Stimulated activated CD4-positive, alpha-beta T cell treated with anti-CD3 and anti-CD28 coated beads, Interleukin-2, amount 100 ng/mL, for 4 hours (primary cell): ENCODE data around the gene GDI2.
"Not testable (repeated sequence)": the region's sequence is repeated elsewhere in the genome, so short reads cannot be mapped to it uniquely, and the experiment has no call there.

Source experiments
- DNase-seq: peaks from one replicate; pipeline ENCODE4 v3.0.0-alpha.2; 2020; ENCODE audit warnings: low read depth

GDI2 gene

GRCh38 chr10:5813341-5814109 is at the start of gene GDI2:
Gene GDI2, minus strand, starts transcription at chr10:5813434. Its CDS starts 176 bp downstream, at chr10:5813258.
- peak; percentile 96 for DNase-seq

DNA sequence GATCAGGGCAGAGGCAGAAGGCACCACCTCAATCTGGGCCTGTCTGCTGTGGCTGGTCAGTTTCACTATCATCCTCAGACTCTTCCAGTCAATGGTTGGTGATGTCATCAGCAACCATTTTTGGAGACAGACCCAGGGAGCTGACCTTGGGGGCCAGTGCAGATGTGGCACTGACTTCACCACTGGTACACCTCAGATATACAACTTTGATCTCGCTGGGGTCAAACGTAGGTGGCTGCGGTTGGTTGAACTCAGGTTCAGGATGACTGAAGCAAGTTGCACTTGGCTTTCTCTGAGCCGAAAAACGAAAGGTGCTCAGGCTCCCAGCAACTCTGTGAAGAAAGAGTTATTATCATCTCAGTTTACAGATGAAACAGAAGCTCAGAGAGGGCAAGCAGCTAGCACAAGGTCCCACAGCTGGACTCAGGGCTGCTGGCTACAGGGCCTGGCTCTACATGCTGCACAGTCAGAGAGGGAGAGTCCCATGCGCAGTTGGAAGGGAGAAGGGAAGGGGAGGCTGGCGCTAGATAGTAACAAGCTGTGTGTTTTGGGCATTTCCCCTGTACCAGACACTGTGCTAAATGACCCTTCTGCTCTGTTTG is 49.2 kb upstream of the GDI2 start:
- DNase-seq, result no peak

DNA sequence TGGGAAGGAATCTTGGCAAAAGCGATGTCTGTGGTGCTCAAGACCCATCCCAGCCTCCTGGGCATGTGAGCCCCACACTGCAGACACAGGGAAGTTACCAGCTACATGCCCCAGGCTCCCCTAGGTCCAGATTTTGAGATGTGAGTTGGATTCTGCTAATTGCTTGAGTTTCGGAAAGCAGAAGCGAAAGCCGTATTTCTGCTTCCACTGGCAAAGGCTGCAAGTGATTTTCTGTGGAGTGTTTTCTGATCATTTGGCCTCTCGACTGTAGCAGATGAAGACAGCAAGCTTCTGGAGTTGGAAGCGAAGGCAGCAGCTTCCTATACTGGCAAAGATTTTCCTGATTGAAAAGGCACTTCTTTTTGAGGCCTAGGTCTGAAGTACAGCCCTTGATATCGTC is 46.8 kb upstream of the GDI2 start:
- DNase-seq, result no peak

DNA sequence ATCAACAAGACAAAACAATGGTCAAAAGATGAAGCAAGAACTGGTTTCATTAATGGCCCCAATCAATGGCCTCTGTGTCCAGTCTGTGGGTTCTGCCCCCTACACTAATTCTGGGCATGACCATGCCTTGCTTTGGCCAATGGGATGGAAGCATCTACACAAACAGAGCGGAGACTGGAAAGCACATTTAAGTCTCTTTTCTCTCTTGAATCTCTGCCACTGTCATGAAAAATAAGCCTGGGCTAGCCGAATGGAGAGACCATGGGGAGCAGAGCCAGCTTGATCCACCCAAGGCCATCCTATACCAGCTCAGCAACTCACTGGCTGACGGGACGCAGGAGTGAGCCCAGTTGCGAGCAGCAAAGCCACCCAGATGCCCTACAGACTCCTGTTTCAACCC is 45.6 kb upstream of the GDI2 start:
- DNase-seq, result no peak

- no peak for DNase-seq
Observed at GRCh38 chr10:5856701-5857004, 43.4 kb upstream of the GDI2 start.

DNA sequence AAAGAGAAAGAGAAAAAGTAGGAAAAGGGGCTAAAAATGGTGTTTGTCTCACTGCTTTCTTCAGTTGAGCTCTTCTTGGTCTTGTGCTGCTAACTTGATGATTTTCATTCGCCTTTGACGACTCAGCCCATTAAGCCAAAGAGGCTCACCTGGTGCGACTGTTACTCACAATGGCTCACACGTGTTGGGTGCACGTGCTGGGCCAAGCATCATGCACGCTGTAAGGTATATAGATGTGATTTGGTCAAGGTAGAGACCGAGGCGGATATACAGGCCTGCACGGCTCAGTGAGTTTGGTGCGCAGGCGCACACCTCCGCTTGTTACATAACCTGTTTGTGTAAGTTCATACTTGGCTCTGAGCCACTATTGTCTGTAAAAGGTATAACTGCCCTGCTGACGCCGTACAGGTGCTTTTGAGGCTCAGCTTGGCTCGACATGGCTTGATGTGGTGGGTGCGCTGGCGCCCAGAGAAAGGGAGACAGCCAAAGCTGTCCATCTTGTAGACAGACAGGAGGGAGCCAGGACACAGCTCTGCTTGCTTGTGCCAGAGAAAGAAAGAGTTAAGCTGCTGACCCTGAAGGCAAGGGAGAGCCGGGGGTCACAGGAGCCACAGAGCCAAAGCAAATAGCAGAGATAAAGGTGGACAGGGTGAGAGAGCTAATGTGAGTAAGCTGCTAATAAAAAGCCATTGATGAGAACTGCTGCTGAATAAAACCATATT is 42.9 kb upstream of the GDI2 start:
- no peak for DNase-seq

GRCh38 chr10:5854131-5854475 is 40.9 kb upstream of the GDI2 start:
- no peak for DNase-seq

GRCh38 chr10:5846667-5847066 is 33.4 kb upstream of the GDI2 start:
- not testable (repeated sequence) for DNase-seq

- no peak for DNase-seq
Observed at GRCh38 chr10:5844345-5845055, 31.3 kb upstream of the GDI2 start.

DNA sequence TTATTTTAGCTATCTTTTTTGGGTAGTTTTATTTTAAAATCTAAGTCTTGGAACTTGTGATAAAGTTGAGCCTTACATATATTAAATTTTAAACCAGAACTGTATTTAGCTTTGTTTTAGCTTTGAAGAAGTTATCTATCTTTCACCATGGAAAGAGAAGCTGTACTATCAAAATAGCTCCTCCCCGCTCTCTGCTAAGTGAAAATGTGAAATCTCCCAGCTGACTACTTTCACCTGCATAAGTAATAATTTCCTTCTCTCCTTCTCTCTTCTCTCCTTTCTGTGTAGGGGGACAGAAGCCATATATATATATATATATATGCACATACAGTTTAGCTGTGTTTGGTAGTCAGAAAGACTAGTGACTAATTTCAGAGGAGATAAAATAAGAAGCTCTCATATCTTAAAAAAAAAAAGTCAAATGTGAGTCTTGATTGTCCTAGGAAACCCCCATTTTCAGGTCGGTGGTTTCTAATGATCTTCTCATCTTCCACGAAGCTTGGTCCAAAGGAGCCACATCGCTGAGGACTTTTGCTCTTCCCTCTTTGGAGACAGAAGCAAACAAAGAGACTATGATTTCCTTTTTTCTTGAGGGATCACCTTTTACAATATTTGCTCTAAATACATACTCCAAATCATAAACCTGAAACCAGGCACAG is 30.6 kb upstream of the GDI2 start:
- no peak for DNase-seq

DNA sequence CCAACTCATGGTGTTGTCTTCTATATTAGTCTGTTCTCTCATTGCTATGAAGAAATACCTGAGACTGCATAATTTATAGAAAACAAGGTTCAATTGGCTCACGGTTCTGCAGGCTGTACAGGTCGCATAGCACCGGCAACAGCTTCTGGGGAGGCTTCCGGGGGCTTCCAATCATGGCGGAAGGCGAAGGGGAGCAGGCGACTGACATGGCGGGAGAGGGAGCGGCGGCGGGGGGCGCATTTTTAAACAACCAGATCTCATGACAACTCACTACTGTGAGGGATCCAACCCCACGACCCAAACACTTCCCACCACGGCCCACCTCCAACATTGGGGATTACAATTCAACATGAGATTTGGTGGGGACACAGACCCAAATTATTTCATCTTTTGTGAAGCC is 28.7 kb upstream of the GDI2 start:
- no peak for DNase-seq

DNA sequence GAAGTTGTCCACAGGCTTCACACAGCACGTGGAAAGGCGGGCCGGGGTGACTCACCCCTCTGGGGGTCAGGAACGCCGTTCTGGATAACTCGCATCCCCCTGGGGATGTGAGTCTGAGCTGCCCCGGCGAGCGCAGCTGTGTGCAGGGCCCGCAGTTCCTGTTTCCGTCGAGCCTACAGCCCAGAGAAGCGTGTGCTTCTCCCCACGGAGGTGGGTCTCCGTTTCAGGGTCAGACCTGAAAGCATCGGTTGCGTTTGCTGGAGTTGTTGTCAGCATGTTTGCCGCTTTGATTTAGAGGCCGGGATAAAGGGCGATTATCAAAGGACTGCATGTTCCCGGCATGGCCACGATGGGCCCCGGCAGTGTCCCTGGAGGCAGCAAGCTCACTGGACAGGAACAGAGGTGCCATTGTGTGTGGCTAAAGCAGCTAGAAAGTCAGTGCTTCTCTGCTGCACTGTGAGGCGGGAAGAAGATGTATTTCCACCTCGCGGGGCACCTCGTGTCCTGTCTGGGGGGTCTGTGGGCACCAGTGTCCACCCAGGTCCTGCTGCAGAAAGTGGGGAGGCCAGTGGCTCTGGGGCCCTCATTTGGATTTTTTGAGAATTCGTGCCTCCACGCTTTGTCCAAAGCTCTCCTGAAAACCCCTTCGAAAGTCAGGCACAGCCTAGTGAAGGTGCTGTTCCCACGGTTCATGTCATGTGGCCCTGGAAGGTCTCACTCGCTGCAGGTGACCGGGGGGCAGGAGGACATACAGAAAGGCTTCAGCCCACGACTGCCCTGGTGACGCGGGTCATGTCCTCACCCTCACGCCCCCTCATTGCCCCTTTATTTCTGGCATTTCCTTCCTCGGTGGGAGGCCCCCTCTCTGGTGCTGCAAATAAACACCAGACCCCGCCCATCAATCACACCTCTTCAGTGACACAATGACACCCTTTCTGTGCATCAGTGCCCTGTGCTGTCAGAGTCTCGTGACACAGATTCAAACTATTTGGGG is 27.4 kb upstream of the GDI2 start:
- no peak for DNase-seq

GRCh38 chr10:5836181-5836580 is 22.9 kb upstream of the GDI2 start:
- DNase-seq, result not testable (repeated sequence)

- DNase-seq, result no peak
Observed at GRCh38 chr10:5835446-5836095, 22.3 kb upstream of the GDI2 start.

DNA sequence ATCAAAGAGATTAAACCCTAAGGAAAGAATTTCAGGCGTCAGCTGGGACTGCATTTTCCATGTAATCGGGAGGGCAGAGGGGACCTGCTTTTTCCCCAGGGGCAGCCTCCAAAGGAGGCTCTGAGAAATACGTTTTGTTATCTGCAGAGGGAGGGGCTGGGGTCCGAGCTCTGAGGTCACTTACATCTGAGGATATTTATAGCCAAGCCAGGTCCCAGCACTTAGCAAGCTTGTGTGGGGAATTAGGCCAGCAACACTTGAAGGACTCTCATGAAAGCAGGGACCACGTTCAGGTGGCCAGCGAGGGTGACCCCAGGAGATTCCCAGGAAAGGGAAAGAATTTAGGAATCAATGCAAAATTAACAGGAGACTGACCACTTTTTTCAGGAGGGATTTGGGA is 20.6 kb upstream of the GDI2 start:
- no peak for DNase-seq

DNA sequence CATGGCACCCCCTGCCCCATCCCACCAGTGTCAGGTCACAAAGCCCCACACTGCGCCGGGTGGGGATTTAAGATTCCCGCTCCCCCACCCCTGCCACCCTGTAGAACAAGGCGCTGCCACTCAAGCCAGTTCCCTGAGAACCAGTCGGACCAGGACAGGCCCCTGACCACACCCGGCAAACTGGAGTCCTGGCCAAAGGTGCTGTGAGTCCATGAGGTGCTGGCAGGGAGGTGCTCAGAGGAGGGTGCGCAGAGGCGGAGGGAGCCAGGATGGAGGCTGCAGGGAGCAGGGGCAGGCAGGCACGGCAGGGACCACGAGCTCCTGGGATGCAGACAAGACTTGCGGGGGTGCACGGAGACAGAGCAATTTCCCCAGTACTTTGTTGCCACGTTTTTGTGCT is 19.7 kb upstream of the GDI2 start:
- DNase-seq, result no peak

DNA sequence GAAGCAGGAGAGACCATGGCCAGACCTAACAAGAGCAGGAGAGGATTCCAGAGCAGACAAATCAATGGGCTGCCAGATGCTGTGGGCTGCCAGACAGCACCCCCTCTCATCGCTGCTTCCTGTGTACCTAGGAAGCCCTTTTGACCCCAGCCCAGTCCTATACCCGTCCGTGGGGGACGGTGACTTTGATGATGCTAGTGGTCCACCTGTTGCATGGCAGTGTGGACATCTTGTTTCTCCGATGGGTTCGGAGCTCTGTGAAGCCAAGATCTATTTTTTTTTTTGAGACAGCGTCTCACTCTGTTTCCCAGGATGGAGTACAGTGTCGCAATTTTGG is 18.2 kb upstream of the GDI2 start:
- DNase-seq, result no peak

DNA sequence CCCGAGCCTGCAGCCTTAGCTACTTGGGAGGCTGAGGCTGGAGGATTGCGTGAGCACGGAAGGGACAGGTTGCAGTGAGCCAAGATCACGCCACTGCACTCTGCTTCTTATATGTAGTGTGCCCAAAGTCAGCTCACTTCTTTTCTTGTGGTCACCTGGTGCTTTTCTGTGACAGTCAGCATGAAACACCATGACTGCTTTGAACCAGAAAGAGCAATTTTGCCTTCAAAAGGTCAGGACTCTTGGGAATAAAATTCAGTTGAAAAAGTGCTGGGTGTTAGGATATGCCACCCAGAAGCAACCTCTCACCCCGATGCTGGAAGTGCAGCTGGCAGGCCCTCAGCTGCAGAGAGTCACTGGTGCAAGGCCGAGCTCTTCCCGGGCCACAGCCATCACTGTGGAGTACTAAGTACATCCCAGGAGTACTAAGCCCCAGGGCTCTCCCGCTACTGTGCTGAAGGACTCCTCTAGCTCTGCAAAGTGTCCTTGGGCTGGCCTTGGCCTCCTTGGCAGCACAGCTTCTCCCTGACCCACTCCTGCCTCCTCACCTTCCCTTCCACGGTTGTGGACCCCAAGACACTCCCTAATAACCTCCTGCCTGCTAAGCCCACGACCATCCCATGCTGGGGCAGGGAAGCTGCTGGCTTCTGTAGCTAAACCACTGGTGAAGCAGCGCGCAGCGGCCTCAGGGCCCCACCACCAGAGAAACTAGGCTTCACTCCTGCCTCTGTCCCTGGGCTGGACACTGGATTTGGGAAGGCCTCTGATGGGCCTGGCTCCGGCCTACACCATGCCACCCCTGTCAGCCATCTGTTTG is 17.6 kb upstream of the GDI2 start:
- DNase-seq, result no peak

- no peak for DNase-seq
Observed at GRCh38 chr10:5829267-5829666, 16.0 kb upstream of the GDI2 start.

DNA sequence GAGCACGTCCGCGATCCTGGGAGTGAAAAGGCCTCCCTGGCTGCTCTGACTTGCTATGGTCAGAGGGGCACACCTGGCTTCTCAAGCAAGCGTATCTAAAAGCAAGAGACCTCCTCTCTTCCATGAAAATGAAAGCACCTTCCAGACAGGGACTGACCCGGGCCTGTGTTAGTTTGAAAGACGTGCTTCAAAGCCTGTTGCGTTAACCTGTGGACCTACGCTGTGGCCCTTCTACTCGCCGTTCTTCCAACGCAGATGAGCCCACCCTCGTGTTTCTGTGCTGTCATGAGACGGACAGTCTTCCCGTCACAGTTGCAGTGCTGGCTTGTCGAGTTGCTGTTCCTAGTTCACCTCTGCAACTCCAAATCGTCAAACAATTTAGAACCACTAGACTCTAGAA is 15.5 kb upstream of the GDI2 start:
- DNase-seq, result no peak
